ENCODE data around the gene ADIPOQ. TPM values are rescaled to one million over a fixed set of nuclear protein-coding genes. Genes with fewer than 3 reads are reported as not detected.

Gene ADIPOQ
- total RNA-seq = not detected in 2 replicates

DNA sequence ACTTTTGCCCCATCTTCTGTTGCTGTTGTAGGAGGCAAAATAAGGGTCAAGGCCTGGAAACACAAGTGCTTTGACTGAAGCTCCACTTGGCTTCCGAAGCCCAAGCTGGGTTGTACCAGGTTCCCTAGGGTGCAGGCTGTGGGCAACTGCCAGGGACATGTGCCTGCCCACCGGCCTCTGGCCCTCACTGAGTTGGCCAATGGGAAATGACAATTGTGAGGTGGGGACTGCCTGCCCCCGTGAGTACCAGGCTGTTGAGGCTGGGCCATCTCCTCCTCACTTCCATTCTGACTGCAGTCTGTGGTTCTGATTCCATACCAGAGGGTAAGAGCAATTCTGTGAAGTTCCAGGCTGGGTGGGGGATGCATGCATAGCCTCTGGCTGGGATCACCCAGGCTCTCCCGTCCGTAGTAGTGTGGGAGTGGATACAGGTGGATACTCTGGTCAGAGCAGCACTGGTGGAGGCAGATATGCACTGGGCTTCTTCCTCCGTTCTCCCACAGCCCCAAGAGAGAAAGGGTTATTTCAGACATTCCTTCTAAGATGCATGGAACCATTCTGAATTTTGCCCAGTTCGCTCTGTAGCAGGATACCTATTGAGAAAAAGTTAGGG is at the start of gene ADIPOQ:
TSS of gene ADIPOQ (plus strand) at position 285 of the 613 bp plus-strand sequence. CDS start 10,349 bp downstream, outside the sequence.

DNA sequence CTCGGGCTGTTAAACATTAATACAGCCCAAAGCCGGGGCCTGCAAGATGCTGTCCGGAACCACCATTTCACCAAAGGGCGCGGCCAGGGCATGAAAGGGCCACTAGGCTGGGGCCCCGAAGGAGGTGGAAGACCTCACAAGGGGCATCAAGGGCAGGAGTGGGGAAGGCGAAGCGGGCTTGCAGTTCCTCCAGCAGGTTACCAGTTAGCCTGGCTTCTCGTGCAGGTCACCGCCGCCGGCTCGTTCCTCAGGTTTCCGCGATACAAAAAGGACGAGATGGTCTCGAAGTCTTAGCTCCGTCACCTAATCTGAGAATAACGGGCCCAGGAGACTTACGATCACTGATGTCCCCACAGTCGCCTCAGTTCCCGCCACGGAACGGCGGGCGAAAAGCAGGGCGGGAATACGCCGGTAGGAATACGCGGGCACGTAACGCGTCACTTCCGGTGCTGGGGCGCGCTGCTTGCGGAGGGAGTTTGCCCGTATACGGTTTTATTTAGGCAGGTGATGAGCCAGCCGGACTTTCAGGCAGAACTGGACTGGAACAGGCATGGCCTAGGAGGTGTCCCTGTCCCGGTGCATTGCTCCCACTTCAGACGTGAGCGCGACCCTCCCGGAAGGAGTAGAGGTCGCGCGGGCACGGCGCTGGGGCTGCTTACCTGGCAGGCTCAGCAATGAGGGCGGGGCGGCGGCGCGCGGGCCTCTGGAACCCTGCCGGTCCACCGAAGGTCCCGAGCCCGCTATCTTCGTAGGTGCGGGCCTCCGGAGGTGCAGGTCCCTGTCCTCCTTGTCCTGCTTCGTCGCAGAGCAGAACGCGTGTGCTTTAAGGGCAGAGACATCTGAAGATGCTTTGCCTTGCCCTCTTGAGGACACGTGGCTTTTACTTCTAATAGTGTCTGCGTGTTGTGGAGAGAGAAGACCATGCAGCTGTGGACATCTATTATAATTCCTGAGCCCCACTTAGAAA is 36.1 kb upstream of the ADIPOQ start, which contains the start of gene RFC4:
TSS of gene RFC4 (minus strand) at position 394 of the 967 bp plus-strand sequence. CDS start 1,769 bp downstream, outside the sequence.

Other genes with a start within 250 kb of the ADIPOQ start
- not detected in 2 replicates for gene AHSG, start 229.7 kb upstream of the ADIPOQ start, total RNA-seq
- not detected in 2 replicates for gene FETUB, start 202.3 kb upstream of the ADIPOQ start, total RNA-seq
- gene HRG, start 176.7 kb upstream of the ADIPOQ start, total RNA-seq = not detected in 2 replicates
- not detected in 2 replicates for gene KNG1, start 125.4 kb upstream of the ADIPOQ start, total RNA-seq
- 483 and 487 TPM in 2 replicates for gene EIF4A2, start 59.1 kb upstream of the ADIPOQ start, total RNA-seq
- 16.4 and 27.2 TPM in 2 replicates for gene RFC4, start 36.2 kb upstream of the ADIPOQ start, total RNA-seq
- 12.2 and 23.8 TPM in 2 replicates for gene ST6GAL1, start 87.8 kb downstream of the ADIPOQ start, total RNA-seq